Epithelial cell of esophagus (primary cell): ENCODE measurements around the gene ZNF524.

Experiments used
- DNase-seq: peaks from one replicate; pipeline ENCODE4 v3.0.0; 2010; ENCODE audit warnings: low read depth
- H3K4me3 ChIP-seq: 2 replicates; pipeline ENCODE4 v1.5.1; 2011; ENCODE audit warnings: mild to moderate bottlenecking, low read length, control low read depth
- TF ChIP-seq, protein P1 (sequence below): IDR thresholded peaks from 2 replicates; pipeline ENCODE4 v1.5.1; 2011; ENCODE audit warnings: low read depth, mild to moderate bottlenecking, low read length, control low read depth, inconsistent platforms; ENCODE audit not compliant: insufficient read depth; ENCODE audit errors: missing control alignments

ZNF524 gene

DNA sequence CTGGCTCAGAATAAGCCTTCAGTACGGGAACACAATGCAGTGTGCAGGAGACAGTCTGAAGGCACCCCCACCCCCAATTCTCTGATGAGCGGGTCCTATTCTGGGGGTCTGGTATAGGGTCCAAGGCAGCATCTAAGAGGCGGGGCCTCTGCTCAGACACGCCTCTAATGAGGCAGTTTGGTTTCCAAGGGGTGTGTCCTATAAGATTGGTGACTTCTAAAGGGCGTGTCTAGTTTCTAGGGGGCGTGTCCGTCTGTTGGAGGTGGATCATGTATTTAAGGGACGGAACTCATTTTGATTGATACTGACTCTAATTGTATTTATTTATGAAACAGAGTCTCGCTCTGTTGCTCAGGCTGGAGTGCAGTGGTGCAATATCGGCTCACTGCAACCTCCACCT lies 9.5 kb upstream of the ZNF524 start:
- TF ChIP-seq, protein P1, sequence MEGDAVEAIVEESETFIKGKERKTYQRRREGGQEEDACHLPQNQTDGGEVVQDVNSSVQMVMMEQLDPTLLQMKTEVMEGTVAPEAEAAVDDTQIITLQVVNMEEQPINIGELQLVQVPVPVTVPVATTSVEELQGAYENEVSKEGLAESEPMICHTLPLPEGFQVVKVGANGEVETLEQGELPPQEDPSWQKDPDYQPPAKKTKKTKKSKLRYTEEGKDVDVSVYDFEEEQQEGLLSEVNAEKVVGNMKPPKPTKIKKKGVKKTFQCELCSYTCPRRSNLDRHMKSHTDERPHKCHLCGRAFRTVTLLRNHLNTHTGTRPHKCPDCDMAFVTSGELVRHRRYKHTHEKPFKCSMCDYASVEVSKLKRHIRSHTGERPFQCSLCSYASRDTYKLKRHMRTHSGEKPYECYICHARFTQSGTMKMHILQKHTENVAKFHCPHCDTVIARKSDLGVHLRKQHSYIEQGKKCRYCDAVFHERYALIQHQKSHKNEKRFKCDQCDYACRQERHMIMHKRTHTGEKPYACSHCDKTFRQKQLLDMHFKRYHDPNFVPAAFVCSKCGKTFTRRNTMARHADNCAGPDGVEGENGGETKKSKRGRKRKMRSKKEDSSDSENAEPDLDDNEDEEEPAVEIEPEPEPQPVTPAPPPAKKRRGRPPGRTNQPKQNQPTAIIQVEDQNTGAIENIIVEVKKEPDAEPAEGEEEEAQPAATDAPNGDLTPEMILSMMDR = no peak
- DNase-seq = peak; percentile 38
- H3K4me3 ChIP-seq = no peak overlapping the region

DNA sequence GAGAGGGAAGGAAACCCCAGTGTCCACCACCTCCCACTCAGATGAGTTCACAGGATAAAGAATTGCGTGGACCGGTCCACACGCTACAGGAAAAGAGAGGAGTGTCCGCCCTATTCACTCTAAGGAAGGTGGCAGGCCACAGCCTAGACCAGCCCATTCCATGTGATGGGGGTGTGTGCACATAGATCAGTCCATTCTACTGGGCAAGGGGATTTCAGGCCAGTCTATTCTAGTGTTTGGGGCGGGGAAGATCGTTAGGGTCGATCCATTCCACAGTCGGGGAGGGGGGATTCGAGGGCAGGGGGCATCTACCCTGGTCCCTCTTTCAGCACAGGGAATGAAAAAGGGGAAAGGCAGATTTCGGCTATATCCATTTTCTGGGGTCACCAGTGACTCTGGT lies 8.5 kb upstream of the ZNF524 start:
- TF ChIP-seq, protein P1 = no peak
- no peak for DNase-seq
- H3K4me3 ChIP-seq = no peak overlapping the region

DNA sequence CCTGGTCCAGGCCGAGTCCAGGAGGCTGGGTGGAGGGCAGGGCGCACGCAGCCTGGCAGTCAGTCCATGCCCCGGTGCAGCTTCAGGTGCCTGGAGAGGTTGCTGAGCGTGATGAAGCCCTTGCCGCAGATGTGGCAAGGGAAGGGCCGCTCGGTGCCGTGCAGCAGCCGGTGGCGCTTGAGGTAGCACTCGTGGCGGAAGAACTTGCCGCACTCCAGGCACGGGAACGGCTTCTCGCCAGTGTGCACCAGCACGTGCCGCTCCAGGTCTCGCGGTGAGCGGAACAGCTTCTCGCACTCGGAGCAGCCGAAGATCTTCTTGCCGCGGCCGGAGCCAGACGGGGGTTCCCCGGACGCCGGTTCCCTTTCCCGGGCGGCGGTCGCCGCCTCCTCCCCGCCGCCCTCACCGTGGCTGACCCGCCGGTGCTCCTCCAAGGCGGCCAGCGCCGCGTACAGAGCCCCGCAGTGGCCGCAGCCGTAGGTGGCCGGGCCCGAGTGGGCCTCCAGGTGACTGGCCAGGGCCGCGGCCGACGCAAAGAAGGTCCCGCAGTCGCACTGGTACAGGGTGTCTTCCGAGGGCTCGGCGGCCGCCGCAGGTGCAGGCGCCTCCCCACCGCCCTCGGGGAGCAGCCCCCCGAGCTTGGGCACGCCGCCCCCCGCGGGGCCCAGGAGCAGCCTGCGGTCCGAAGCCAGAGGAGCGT lies 7.5 kb upstream of the ZNF524 start:
- DNase-seq = no peak
- TF ChIP-seq, protein P1 = no peak
- no peak overlapping the region for H3K4me3 ChIP-seq

DNA sequence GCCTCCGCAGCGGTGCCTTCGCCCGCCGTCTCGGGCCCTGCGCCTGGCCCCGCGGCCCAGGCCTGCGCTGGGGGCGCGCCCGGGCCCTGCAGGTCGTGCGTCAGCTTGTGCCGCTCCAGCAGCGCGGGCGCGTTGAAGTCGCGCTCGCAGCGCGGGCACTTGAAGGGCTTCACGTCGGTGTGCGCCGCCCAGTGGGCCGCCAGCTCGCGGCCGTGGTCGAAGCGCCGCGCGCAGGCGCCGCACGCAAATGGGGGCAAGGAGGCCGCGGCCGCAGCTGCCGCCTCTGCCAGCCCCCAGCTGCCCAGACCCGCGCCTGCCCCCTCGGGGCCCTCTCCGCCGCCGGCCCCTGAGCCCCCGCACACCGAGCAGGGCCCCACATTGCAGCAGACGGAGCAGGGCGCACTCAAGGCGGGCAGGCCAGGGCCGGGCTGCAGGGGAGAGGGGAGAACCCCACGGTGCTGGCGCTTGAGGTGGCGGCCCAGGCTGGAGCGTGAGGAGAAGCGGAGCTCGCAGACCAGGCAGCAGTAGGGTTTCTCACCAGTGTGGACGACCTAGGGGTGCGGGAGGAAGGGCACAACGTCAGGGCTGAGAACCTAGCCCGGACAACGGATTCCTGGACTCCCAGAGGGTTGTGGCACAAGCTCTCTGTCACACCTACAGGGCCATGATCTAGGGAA lies 6.9 kb upstream of the ZNF524 start:
- H3K4me3 ChIP-seq = no peak overlapping the region
- TF ChIP-seq, protein P1 = no peak
- DNase-seq = no peak

DNA sequence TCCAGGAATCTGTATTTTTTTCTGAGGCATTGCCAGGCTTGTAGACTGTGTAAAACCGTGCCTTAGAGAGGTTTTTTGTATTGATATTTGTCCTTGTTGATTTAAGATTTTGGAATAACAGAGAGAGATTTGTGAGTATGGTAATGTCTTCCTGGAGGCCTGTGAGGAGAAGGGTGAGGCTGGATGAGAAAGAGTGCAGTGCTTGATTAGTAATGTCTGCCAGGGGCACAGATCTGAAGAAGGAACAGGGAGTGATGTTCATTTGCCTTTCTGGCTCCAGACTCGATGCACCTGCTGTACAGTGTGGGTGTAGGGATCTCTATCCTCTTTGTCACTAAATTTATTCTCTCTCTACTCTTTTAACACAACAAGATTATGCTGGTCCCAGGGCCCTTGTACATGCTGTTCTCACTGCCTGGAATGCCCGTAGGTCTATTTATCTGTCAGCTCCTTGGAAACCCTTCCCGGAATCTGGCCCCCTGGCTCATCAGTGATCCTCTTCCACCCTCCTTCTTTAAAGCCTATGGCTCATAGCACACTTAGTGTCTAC lies 5.0 kb upstream of the ZNF524 start:
- no peak overlapping the region for H3K4me3 ChIP-seq
- TF ChIP-seq, protein P1 = no peak
- DNase-seq = no peak

DNA sequence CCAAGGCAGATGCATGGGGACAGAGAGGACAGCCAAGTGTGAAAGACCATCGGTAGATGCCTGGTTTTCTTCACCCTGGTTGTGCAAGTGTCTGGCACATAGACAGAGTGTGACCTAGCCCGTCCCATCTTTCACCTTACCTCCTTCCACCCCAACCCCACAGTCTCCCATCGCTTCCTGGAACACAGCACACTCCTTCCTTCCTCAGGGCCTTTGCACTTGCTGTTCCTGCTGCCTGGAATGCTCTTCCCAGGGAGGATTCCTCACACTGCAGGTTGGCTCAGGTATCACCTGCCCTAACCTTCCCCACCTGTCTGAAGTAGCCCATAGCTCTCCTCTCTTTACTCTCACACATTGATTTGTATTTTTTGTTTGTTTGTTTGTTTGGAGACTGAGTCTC lies 3.8 kb upstream of the ZNF524 start:
- H3K4me3 ChIP-seq = no peak overlapping the region
- no peak for DNase-seq
- TF ChIP-seq, protein P1 = no peak
